Gastroesophageal sphincter (tissue), 3 donors: ENCODE results near the gene CBX7.

ENCODE experiments used
- CTCF ChIP-seq, 4 experiments: fragments of 200-600 bp in 2 of 4; fragments of 450-650 bp in 2 of 4; sonication (generic) in 1 of 4; IDR thresholded peaks; one replicate each; pipeline ENCODE4 v1.5.1; 2017 to 2019; ENCODE audit warnings: antibody characterized with exemption in 4 of 4, mild to moderate bottlenecking in 2 of 4, moderate library complexity in 2 of 4
- EP300 ChIP-seq: sonication (generic); formaldehyde crosslinking; IDR thresholded peaks from one replicate; pipeline ENCODE4 v1.6.1; 2017; ENCODE audit warnings: antibody characterized with exemption, mild to moderate bottlenecking
- POLR2A ChIP-seq, 2 donors: fragments of 450-650 bp; IDR thresholded peaks; one replicate each; pipeline ENCODE4 v1.6.1; 2017; ENCODE audit warnings: antibody characterized with exemption in 2 of 2, mild to moderate bottlenecking in 2 of 2, moderate library complexity in 1 of 2

GRCh38 chr22:39173787-39174497 lies 21.5 kb upstream of the CBX7 start:
- TF ChIP-seq POLR2A (IDR thresholded peaks at IDR 0.05): no peak
- no peak for TF ChIP-seq CTCF (IDR thresholded peaks at IDR 0.05)
- no peak for TF ChIP-seq EP300
